H1 (cell line): ENCODE data around the gene TRIM27. TPM values are rescaled to one million over a fixed set of nuclear protein-coding genes. Genes with fewer than 3 reads are reported as not detected.

ENCODE experiments used
- CTCF ChIA-PET: fragments of 300-600 bp; sonication (Branson Sonifier 250); formaldehyde crosslinking; loops from one replicate; lab custom pipeline; 2021; ENCODE audit not compliant: partially characterized antibody; lab: Charles Lee
- POLR2A ChIA-PET: fragments of 300-600 bp; sonication (Branson Sonifier 250); formaldehyde crosslinking; loops from one replicate; lab custom pipeline; 2021; ENCODE audit warnings: inconsistent platforms; ENCODE audit not compliant: partially characterized antibody; lab: Charles Lee
- DNase-seq, 2 experiments: peaks; one replicate each; pipeline versions ENCODE4 v3.0.0 to v3.0.0-alpha.2; 2010 to 2022; ENCODE audit warnings: low spot score in 2 of 2, low read depth in 1 of 2, mixed read lengths in 1 of 2
- FAIRE-seq: peaks from 2 replicates; lab custom pipeline; 2011; peaks lifted over from hg19 to GRCh38; lab: Jason Lieb, UNC
- H2AFZ ChIP-seq: 2 replicates; pipeline ENCODE4 v1.8.1; 2012; ENCODE audit warnings: low read length, inconsistent platforms
- H2AK5ac ChIP-seq: 2 replicates; pipeline ENCODE4 v1.6.1; 2013; ENCODE audit warnings: low read depth, low read length
- H2BK120ac ChIP-seq: replicated peaks from 2 replicates; pipeline ENCODE3; 2013; ENCODE audit warnings: low read depth, low read length, inconsistent platforms
- H2BK12ac ChIP-seq: 2 replicates; pipeline ENCODE4 v1.6.1; 2013; ENCODE audit warnings: low read depth, low read length
- H2BK15ac ChIP-seq: 2 replicates; pipeline ENCODE4 v1.6.1; 2013; ENCODE audit warnings: low read length
- H2BK20ac ChIP-seq: 2 replicates; pipeline ENCODE4 v1.6.1; 2013; ENCODE audit warnings: low read length
- H2BK5ac ChIP-seq: 2 replicates; pipeline ENCODE4 v1.6.1; 2013; ENCODE audit warnings: low read depth, low read length
- H3K14ac ChIP-seq: 2 replicates; pipeline ENCODE4 v1.6.1; 2013; ENCODE audit warnings: inconsistent platforms; ENCODE audit not compliant: insufficient read length
- H3K18ac ChIP-seq: 2 replicates; pipeline ENCODE4 v1.6.1; 2013; ENCODE audit warnings: low read length; ENCODE audit errors: extremely low read depth
- H3K23ac ChIP-seq: 2 replicates; pipeline ENCODE4 v1.6.1; 2013; ENCODE audit warnings: inconsistent platforms; ENCODE audit not compliant: insufficient read length
- H3K23me2 ChIP-seq: 2 replicates; pipeline ENCODE4 v1.6.1; 2013; ENCODE audit warnings: low read depth, low read length
- H3K27ac ChIP-seq: 2 replicates; pipeline ENCODE4 v1.6.1; 2011; ENCODE audit warnings: low read depth, low read length, inconsistent platforms
- H3K27me3 ChIP-seq, 4 experiments: replicated peaks in 1 of 4; 1 replicate in 1 of 4; 2 replicates in 3 of 4; pipeline versions ENCODE4 v1.6.1 to v1.8.1; 2011 to 2013; ENCODE audit warnings: low read length in 3 of 4, mild to moderate bottlenecking in 3 of 4, inconsistent platforms in 2 of 4, mixed read lengths in 2 of 4, moderate library complexity in 1 of 4; ENCODE audit not compliant: control insufficient read depth in 3 of 4, insufficient read depth in 3 of 4; ENCODE audit errors: extremely low read depth in 1 of 4
- H3K36me3 ChIP-seq, 4 experiments: 2 replicates each; pipeline versions ENCODE4 v1.6.1 to v1.8.1; 2011 to 2013; ENCODE audit warnings: mild to moderate bottlenecking in 4 of 4, low read length in 3 of 4, moderate library complexity in 2 of 4, control low read depth in 1 of 4, inconsistent platforms in 1 of 4; ENCODE audit not compliant: insufficient read depth in 4 of 4, control insufficient read depth in 2 of 4
- H3K4ac ChIP-seq: replicated peaks from 2 replicates; pipeline ENCODE3; 2013; ENCODE audit warnings: low read length, low read depth, mixed read lengths, inconsistent platforms; ENCODE audit not compliant: insufficient read length
- H3K4me1 ChIP-seq, 4 experiments: replicated peaks in 1 of 4; 1 replicate in 1 of 4; 2 replicates in 3 of 4; pipeline versions ENCODE4 v1.6.1 to v1.8.1; 2011 to 2013; ENCODE audit warnings: low read length in 3 of 4, inconsistent platforms in 2 of 4, mixed read lengths in 1 of 4; ENCODE audit not compliant: insufficient read depth in 4 of 4, control insufficient read depth in 3 of 4
- H3K4me2 ChIP-seq, 2 experiments: 2 replicates each; pipeline versions ENCODE4 v1.6.1 to v1.8.1; 2011 to 2013; ENCODE audit warnings: low read depth in 2 of 2, low read length in 2 of 2, control low read depth in 1 of 2, inconsistent platforms in 1 of 2, mild to moderate bottlenecking in 1 of 2; ENCODE audit not compliant: insufficient read depth in 1 of 2
- H3K4me3 ChIP-seq, 4 experiments: fragments of 200-600, 300-600 bp in 1 of 4; sonication (generic), shearing (Covaris generic), sonication (Bioruptor Twin) in 1 of 4; 2 replicates each; pipeline versions ENCODE4 v1.5.1 to v1.8.1; 2011 to 2016; ENCODE audit warnings: low read length in 4 of 4, low read depth in 3 of 4, control low read depth in 2 of 4, inconsistent platforms in 2 of 4, mild to moderate bottlenecking in 2 of 4, mixed read lengths in 1 of 4, moderate library complexity in 1 of 4; ENCODE audit not compliant: insufficient read depth in 2 of 4; ENCODE audit errors: extremely low read depth in 1 of 4
- H3K56ac ChIP-seq: replicated peaks from 2 replicates; pipeline ENCODE3; 2013; ENCODE audit warnings: low read depth, mild to moderate bottlenecking, mixed read lengths, low read length, inconsistent platforms; ENCODE audit not compliant: insufficient read length
- H3K79me1 ChIP-seq: 2 replicates; pipeline ENCODE4 v1.6.1; 2013; ENCODE audit warnings: low read depth, low read length, control low read depth
- H3K79me2 ChIP-seq, 2 experiments: 2 replicates each; pipeline versions ENCODE4 v1.6.1 to v1.8.1; 2012 to 2013; ENCODE audit warnings: low read length in 2 of 2, mild to moderate bottlenecking in 2 of 2, inconsistent platforms in 1 of 2; ENCODE audit not compliant: insufficient read depth in 2 of 2, control insufficient read depth in 1 of 2
- H3K9ac ChIP-seq, 4 experiments: replicated peaks in 1 of 4; 1 replicate in 1 of 4; 2 replicates in 3 of 4; pipeline versions ENCODE4 v1.6.1 to v1.8.1; 2011 to 2013; ENCODE audit warnings: low read depth in 3 of 4, low read length in 3 of 4, control low read depth in 2 of 4, mild to moderate bottlenecking in 2 of 4, moderate library complexity in 2 of 4, inconsistent platforms in 1 of 4; ENCODE audit errors: extremely low read depth in 1 of 4
- H3K9me3 ChIP-seq, 2 experiments: 2 replicates each; pipeline versions ENCODE4 v1.6.1 to v1.8.1; 2012 to 2013; ENCODE audit warnings: mild to moderate bottlenecking in 2 of 2, moderate library complexity in 2 of 2, control low read depth in 1 of 2, inconsistent platforms in 1 of 2, low read depth in 1 of 2, low read length in 1 of 2, mixed read lengths in 1 of 2; ENCODE audit not compliant: insufficient read depth in 2 of 2
- H4K20me1 ChIP-seq, 2 experiments: replicated peaks in 1 of 2; 2 replicates each; pipeline versions ENCODE3 to v1.8.1; 2011 to 2013; ENCODE audit warnings: inconsistent platforms in 2 of 2, low read length in 2 of 2, mild to moderate bottlenecking in 1 of 2; ENCODE audit not compliant: insufficient read depth in 2 of 2, control insufficient read depth in 1 of 2
- H4K5ac ChIP-seq: 2 replicates; pipeline ENCODE4 v1.6.1; 2013; ENCODE audit warnings: low read length, low read depth, mixed read lengths, inconsistent platforms; ENCODE audit not compliant: insufficient read length
- H4K8ac ChIP-seq: 2 replicates; pipeline ENCODE4 v1.8.0; 2013; ENCODE audit warnings: mild to moderate bottlenecking, moderate library complexity, low read length, inconsistent platforms; ENCODE audit not compliant: insufficient read depth; ENCODE audit errors: extremely low read depth
- H4K91ac ChIP-seq: replicated peaks from 2 replicates; pipeline ENCODE3; 2013; ENCODE audit warnings: low read length, mixed read lengths, inconsistent platforms; ENCODE audit not compliant: insufficient read length
- JUND ChIP-seq: IDR thresholded peaks from 2 replicates; pipeline ENCODE4 v1.6.1; 2011; ENCODE audit warnings: mild to moderate bottlenecking, improper control_type of control experiment, low read length
- POLR2A ChIP-seq, 2 experiments: IDR thresholded peaks; 1 replicate in 1 of 2; 2 replicates in 1 of 2; pipeline ENCODE4 v1.6.1; 2011; ENCODE audit warnings: low read depth in 2 of 2, low read length in 2 of 2, mild to moderate bottlenecking in 2 of 2; ENCODE audit errors: control extremely low read depth in 1 of 2
- polyA plus RNA-seq, 7 experiments: library from polyadenylated mRNA; depleted of rRNA in 3 of 7; stranded (reverse) in 5 of 7; unstranded in 2 of 7; fragments of >200 nt in 5 of 7; fragments of 200-250 nt in 2 of 7; gene quantifications; 1 replicate in 5 of 7; 2 replicates in 1 of 7; 4 replicates in 1 of 7; pipeline versions ENCODE4 v1.2.1 to v1.2.3, GENCODE V29; 2011 to 2013; ENCODE audit warnings: missing spikeins in 2 of 7, mixed read lengths in 2 of 7
- total RNA-seq: library from RNA; stranded (reverse); fragmentation: NEBNext Ultra II Directional; extraction: Animal tissue kit (Norgen Biotek cat#: 25700); gene quantifications from 2 replicates; pipeline ENCODE4 v1.2.1, GENCODE V29; 2021

TRIM27 gene
- total and polyA plus RNA-seq, 2 of the 8 experiments (the other 6 are each of a cell fraction or from before 2014, with no cell fraction given), result 76.4 to 85.9 TPM

- FAIRE-seq, result no peak
- Histone ChIP-seq H3K79me1 (no peaks in the 10 kb centered on the region), H3K18ac (no peak overlapping the region), H2BK15ac (no peak overlapping the region), H2BK5ac (no peak overlapping the region), H3K23ac (no peak overlapping the region), H3K56ac (no peak overlapping the region), H2BK120ac (no peak overlapping the region), H2BK20ac (no peak overlapping the region), H2BK12ac (no peak overlapping the region), H4K20me1 (peaks cover 4 to 5% of the 10 kb centered on the region in 2 experiments), H3K79me2 (no peaks in the 10 kb centered on the region; a peak in 1 of 4 replicates), H3K4me3 (no peak overlapping the region), H3K36me3 (peaks cover 20 to 66% (median 52%) of the 10 kb centered on the region in 4 experiments), H3K4ac (no peak overlapping the region), H3K27me3 (no peaks in the 10 kb centered on the region), H3K27ac (no peak overlapping the region), H3K4me1 (no peaks in the 10 kb centered on the region), H2AFZ (no peak overlapping the region), H3K4me2 (no peak overlapping the region), H3K14ac (no peak overlapping the region), H4K91ac (no peak overlapping the region), H3K9ac (no peak overlapping the region), H4K5ac (no peak overlapping the region), H3K23me2 (no peaks in the 10 kb centered on the region), H2AK5ac (no peak overlapping the region), H4K8ac (no peak overlapping the region)
- DNase-seq, result no peak
- CTCF ChIA-PET, result interaction anchor here (1.0 kb wide), 1 partner anchor 42 kb away, joined by 3 read pairs; no protein-coding TSS in a partner anchor
- no peak for TF ChIP-seq JUND
- no peak for TF ChIP-seq POLR2A (IDR thresholded peaks at IDR 0.05; ENCODE audit: control extremely low read depth in 1 of 2, low read depth in 2 of 2, low read length in 2 of 2)
- TF ChIP-seq, all 59 proteins: peak for 0
- H3K9me3 ChIP-seq, result no peaks in the 10 kb centered on the region
- POLR2A ChIA-PET, result interaction anchor here (2.0 to 2.3 kb wide), 2 partner anchors 9 to 21 kb away, joined by 12 to 14 read pairs; no protein-coding TSS in a partner anchor
These were observed 22.0 kb downstream of the TRIM27 start for GRCh38 chr6:28901831-28902230.
